ENCODE measurements around the gene ZNF827. TPM values are rescaled to one million over a fixed set of nuclear protein-coding genes. Genes with fewer than 3 reads are reported as not detected.

The ZNF827 gene
- total RNA-seq, 1 donor from 2014 or later, result 13.3 TPM

- DNase-seq (ENCODE audit: low spot score), result peak; percentile 71
- peak; percentile 59 for ATAC-seq
- intact Hi-C loops (cut with DNase I), result no loop called here
These were observed 2.3 kb downstream of the ZNF827 start for GRCh38 chr4:145936142-145936996.

- ATAC-seq (peak; percentile 16), DNase-seq (ENCODE audit: low spot score) (no peak)
- intact Hi-C loops (cut with DNase I), result no loop called here
These were observed 3.1 kb downstream of the ZNF827 start for GRCh38 chr4:145935253-145936141.

GRCh38 chr4:145934434-145935047, 4.1 kb downstream of the ZNF827 start:
- DNase-seq (ENCODE audit: low spot score), result no peak
- intact Hi-C loops (cut with DNase I), result no loop called here
- no peak for ATAC-seq

GRCh38 chr4:145933134-145933533, 5.5 kb downstream of the ZNF827 start:
- intact Hi-C loops (cut with DNase I), result no loop called here
- DNase-seq (ENCODE audit: low spot score) (no peak), ATAC-seq (no peak)

GRCh38 chr4:145931403-145931802, 7.2 kb downstream of the ZNF827 start:
- intact Hi-C loops (cut with DNase I), result no loop called here
- no peak for DNase-seq (ENCODE audit: low spot score)
- ATAC-seq, result no peak

- ATAC-seq (peak; percentile 55), DNase-seq (ENCODE audit: low spot score) (no peak)
- intact Hi-C loops (cut with DNase I), result no loop called here
These were observed 8.0 kb downstream of the ZNF827 start for GRCh38 chr4:145930592-145930991.

GRCh38 chr4:145929415-145930178, 9.0 kb downstream of the ZNF827 start:
- ATAC-seq (no peak), DNase-seq (ENCODE audit: low spot score) (no peak)
- intact Hi-C loops (cut with DNase I), result no loop called here

- ATAC-seq, result no peak
- no peak for DNase-seq (ENCODE audit: low spot score)
- intact Hi-C loops (cut with DNase I), result no loop called here
These were observed 9.9 kb downstream of the ZNF827 start for GRCh38 chr4:145928748-145929147.

- ATAC-seq, result no peak
- no peak for DNase-seq (ENCODE audit: low spot score)
- intact Hi-C loops (cut with DNase I), result no loop called here
These were observed 11.6 kb downstream of the ZNF827 start for GRCh38 chr4:145927030-145927429.

- ATAC-seq (no peak), DNase-seq (ENCODE audit: low spot score) (no peak)
- intact Hi-C loops (cut with DNase I), result no loop called here
These were observed 17.4 kb downstream of the ZNF827 start for GRCh38 chr4:145921231-145921630.

GRCh38 chr4:145920205-145920604, 18.4 kb downstream of the ZNF827 start:
- intact Hi-C loops (cut with DNase I), result no loop called here
- no peak for DNase-seq (ENCODE audit: low spot score)
- ATAC-seq, result peak; percentile 44

- DNase-seq (ENCODE audit: low spot score), result no peak
- intact Hi-C loops (cut with DNase I), result no loop called here
- no peak for ATAC-seq
These were observed 26.2 kb downstream of the ZNF827 start for GRCh38 chr4:145912376-145912775.

GRCh38 chr4:145909773-145910172, 28.9 kb downstream of the ZNF827 start:
- no peak for ATAC-seq
- intact Hi-C loops (cut with DNase I), result no loop called here
- no peak for DNase-seq (ENCODE audit: low spot score)

- ATAC-seq, result peak; percentile 46
- intact Hi-C loops (cut with DNase I), result no loop called here
- DNase-seq (ENCODE audit: low spot score), result no peak
These were observed 29.3 kb downstream of the ZNF827 start for GRCh38 chr4:145909281-145909715.

- intact Hi-C loops (cut with DNase I), result no loop called here
- DNase-seq (ENCODE audit: low spot score), result no peak
- no peak for ATAC-seq
These were observed 30.8 kb downstream of the ZNF827 start for GRCh38 chr4:145907812-145908211.

- intact Hi-C loops (cut with DNase I), result no loop called here
- peak; percentile 36 for ATAC-seq
These were observed 31.2 kb downstream of the ZNF827 start for GRCh38 chr4:145907390-145907789.

GRCh38 chr4:145904413-145905177, 34.0 kb downstream of the ZNF827 start:
- no peak for DNase-seq (ENCODE audit: low spot score)
- no peak for ATAC-seq
- intact Hi-C loops (cut with DNase I), result no loop called here

More at GRCh38 chr4:145907390-145907789, 31.2 kb downstream of the ZNF827 start:
- no peak for DNase-seq (ENCODE audit: low spot score)

- DNase-seq (ENCODE audit: low spot score) (no peak), ATAC-seq (no peak)
- intact Hi-C loops (cut with DNase I), result no loop called here
These were observed 36.1 kb downstream of the ZNF827 start for GRCh38 chr4:145902522-145902921.
